Activated naive CD4-positive, alpha-beta T cell treated with anti-CD3 and anti-CD28 coated beads, Interleukin-2, amount 50 U/mL, for 72 hours (primary cell): Measurements from ENCODE around the gene BDH2. TPM values are rescaled to one million over a fixed set of nuclear protein-coding genes. Genes with fewer than 3 reads are reported as not detected.
A peak's percentile ranks its signal among the peaks of the same experiment; 100 is the strongest.

Experiments used
- ATAC-seq, 2 donors: fragments of 150-1000 bp; cut with Tn5 transposase; 2 replicates each; pipeline ENCODE4 v1.10.0; 2021; ENCODE audit warnings: mild to moderate bottlenecking in 2 of 2, moderate library complexity in 2 of 2
- DNase-seq, 2 donors: peaks; one replicate each; pipeline ENCODE4 v3.0.0; 2021 to 2022; ENCODE audit warnings: low spot score in 2 of 2
- H3K27ac Mint-ChIP-seq, 2 donors: one replicate each; pipeline ENCODE4 v1.8.0; 2022; ENCODE audit warnings: mild to moderate bottlenecking in 2 of 2, mixed read lengths in 2 of 2
- H3K36me3 Mint-ChIP-seq, 2 donors: one replicate each; pipeline ENCODE4 v1.8.0; 2022; ENCODE audit warnings: mixed read lengths in 2 of 2
- H3K9me3 Mint-ChIP-seq, 2 donors: one replicate each; pipeline ENCODE4 v1.8.0; 2022; ENCODE audit warnings: mixed read lengths in 2 of 2
- total RNA-seq, 2 donors: library from RNA; stranded (reverse); gene quantifications; one replicate each; pipeline ENCODE4 v1.2.3, GENCODE V29; 2022

The BDH2 gene
- total RNA-seq, result 10 to 100 TPM; 16.1 to 19.8 TPM

DNA sequence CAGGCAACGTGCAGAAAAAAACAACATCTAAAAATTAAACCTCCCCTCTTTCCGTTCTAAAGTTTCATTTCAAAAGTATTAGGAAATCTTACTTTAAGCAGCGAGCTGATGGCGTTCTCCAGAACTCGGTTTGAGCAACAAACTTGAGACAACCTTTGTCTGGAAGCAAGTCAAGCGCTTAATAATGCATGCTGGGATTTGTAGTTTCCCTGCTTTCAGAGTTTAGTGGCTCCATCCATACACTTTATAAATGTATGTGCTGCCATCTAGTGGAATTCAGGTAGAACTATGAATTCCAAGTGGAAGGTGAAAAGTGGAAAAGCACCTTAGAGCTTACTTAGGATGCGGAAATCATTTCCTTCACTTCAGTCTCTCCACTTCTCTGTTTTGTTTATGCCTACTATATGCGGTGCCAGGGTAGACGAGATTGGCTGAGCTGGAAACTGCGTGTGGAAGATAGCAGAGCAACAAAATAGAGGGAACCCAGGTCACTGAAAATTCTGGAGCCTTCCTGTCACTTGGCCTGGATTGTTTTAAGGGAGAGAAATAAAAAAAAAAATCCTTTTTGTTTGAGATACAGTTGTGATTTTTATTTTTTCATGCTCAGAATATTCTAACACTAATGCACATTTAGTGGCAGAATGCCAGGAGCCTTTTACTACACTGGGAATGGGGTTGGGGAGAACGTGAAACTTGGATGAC, at the start of gene BDH2:
TSS of gene BDH2 (minus strand) at position 144 of the 702 bp plus-strand sequence. CDS start 3,580 bp downstream, outside the sequence.
- H3K27ac Mint-ChIP-seq, result peak within 1 kb of the TSS; percentile 92 to 98
- ATAC-seq (peak; percentile 97), DNase-seq (no peak)
- no peaks in the 10 kb centered on the region for H3K9me3 Mint-ChIP-seq
- peaks cover 0 to 6% of the 10 kb centered on the region in 2 donors for H3K36me3 Mint-ChIP-seq

DNA sequence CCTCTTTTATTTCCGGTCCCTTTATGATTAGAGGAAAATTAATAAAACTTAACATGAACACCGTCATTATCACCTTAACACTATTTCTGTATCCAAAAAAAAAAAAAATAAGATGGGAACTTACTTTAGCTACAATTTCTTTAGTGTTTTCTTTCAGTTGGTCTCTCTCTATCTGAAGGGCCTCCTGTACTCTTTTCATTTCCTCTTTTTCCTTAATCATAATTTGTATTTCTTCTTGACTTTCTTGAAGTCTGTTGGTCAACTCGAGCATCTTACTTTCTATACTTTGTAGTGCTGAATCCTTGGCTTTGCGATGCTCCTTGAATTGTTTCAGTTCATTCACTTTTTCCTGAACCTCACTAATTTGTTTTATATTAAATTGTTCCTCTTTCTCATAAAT, 45.3 kb upstream of the BDH2 start:
- H3K27ac Mint-ChIP-seq, result no peak overlapping the region
- peaks cover 40 to 74% of the 10 kb centered on the region in 2 donors for H3K36me3 Mint-ChIP-seq
- DNase-seq, result no peak
- no peak for ATAC-seq
- H3K9me3 Mint-ChIP-seq, result no peaks in the 10 kb centered on the region

DNA sequence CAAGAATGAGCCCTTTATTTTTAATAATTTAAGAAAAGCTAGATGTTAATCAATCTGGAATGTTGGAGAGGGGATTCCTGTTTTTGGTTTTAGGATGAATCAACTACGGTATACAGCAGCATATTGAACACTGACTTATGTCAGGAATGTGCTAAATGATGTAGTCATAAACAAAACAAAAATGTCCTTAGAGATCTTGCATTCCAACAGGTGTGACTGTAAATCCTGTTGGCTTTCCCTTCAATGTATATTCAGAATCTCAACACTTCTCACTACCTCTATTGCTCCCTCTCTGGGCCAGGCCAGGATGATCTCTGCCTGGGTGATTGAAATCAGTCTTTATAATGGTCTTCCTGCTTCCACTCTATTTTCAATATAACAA, 37.8 kb upstream of the BDH2 start:
- Mint-ChIP-seq H3K36me3 (peaks cover 10 to 51% of the 10 kb centered on the region in 2 donors), H3K9me3 (no peaks in the 10 kb centered on the region), H3K27ac (peak overlapping the region in 1 of 2 donors; percentile 2)
- DNase-seq, result no peak
- ATAC-seq, result no peak

DNA sequence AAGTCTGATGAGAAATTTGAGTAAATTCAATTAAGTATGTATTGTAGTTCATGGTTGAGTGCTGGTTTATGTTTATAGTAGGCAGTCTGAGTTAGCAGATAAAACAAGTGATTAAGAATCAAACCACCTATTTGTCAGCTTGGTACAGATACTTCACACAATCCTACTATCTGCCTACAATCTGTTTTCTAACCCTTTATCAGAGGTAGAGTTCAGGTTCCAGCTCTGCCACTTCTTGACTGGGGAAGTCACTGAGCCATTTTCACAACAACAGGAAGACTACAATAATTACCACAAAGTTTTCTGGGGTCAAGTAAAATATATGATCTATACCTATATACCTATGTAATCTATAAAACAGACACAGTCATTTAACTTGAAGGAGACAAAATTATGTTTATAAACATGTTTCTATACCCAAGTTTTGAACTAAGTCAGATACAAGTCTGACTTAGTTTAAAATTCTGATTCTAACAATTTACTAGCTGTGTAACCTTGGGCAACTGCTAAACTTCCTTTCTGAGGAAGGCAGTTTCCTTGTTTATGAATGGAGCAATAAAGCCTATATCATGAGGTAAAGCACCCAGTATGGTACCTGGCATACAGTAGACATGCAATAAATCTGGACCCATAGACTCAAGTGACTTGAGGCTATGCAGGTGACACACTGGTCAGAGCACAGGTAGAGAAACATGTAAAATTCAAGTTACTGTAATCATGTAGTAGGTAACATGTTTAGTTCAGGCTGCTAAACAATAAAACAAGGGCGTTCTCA, 37.2 kb upstream of the BDH2 start:
- peaks cover 10 to 53% of the 10 kb centered on the region in 2 donors for H3K36me3 Mint-ChIP-seq
- no peak for ATAC-seq

DNA sequence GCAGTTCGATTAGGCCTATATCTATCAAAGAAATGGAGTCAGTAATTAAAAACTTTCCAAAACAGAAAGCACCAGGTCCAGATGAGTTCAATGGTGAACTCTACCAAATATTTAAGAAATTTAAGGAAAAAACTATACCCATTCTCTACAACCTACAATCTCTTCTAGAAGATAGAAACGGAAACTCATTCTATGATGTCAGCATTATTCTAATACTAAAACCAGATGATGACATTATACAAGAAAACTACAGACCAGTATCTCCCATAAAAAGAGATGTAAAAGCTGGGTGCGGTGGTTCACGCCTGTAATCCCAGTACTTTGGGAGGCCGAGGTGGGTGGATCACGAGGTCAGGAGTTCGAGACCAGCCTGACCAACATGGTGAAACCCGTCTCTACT, 29.5 kb upstream of the BDH2 start:
- Mint-ChIP-seq H3K36me3 (peaks cover 36 to 50% of the 10 kb centered on the region in 2 donors), H3K9me3 (peaks cover 13 to 14% of the 10 kb centered on the region in 2 donors), H3K27ac (no peak overlapping the region)
- ATAC-seq (no peak), DNase-seq (no peak)

More for the DNA sequence above, 37.2 kb upstream of the BDH2 start:
- DNase-seq, result no peak
- H3K27ac Mint-ChIP-seq, result no peak overlapping the region
- H3K9me3 Mint-ChIP-seq, result no peaks in the 10 kb centered on the region

DNA sequence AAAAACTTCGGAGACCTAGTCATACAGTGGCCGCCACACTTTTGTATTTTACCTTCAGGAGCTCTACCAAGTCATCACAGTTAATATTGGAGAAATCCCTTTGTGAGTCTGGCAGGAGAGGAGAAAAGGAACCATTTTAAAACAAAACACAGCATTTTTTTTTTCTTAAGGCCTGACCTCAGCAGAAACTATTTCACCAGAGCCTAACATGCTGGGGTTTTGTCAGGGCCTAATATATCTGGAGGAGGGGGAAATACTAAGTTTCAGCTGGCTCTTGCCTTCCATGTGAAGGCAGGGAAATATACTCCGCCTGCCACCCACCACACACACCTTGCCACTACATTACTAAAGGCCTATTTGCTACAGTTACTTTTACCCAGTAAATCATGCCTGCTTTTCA, 26.5 kb upstream of the BDH2 start:
- H3K27ac Mint-ChIP-seq, result no peak overlapping the region
- H3K9me3 Mint-ChIP-seq, result peaks cover 13 to 14% of the 10 kb centered on the region in 2 donors
- DNase-seq (no peak), ATAC-seq (no peak)
- H3K36me3 Mint-ChIP-seq, result peaks cover 36 to 49% of the 10 kb centered on the region in 2 donors

DNA sequence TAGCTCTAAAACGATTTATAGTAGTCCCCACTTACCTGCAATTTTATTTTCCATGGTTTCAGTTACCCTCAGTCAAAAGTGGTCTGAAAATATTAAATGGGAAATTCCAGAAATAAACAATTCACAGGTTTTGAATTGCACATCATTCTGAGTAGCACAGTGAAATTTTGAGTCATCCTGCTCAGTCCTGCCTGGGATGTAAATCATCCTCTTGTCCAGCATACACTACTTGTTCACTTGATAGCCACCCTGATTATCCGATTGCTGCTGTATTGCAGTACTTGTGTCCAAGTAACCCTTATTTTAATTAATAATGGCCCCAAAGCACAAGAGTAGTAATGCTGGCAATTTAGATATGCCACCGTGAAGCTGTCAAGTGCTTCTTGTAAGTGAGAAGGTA, 23.5 kb upstream of the BDH2 start:
- DNase-seq, result no peak

DNA sequence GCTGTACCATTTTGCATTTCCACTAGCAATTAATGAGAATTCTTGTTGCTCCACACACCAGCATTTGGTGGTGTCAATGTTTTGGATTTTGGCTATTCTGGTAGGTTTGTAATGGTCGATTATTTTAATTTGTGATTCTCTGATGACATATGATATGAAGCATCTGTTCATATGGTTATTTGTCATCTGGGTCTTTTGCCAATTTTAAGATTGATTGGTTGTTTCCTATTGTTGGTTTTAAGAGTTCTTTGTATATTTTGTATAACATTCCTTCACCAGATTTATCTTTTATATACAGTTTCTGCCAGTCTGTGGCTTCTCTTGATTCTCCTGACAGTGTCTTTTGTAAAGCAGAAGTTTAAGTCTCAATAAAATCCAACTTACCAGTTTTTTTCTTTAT, 18.5 kb upstream of the BDH2 start:
- ATAC-seq, result no peak
- H3K27ac Mint-ChIP-seq, result no peak overlapping the region
- no peaks in the 10 kb centered on the region for H3K9me3 Mint-ChIP-seq

More for the DNA sequence above, 23.5 kb upstream of the BDH2 start:
- no peak for ATAC-seq
- H3K9me3 Mint-ChIP-seq, result peaks cover 7 to 8% of the 10 kb centered on the region in 2 donors
- no peak overlapping the region for H3K27ac Mint-ChIP-seq
- peaks cover 23% of the 10 kb centered on the region in 2 donors for H3K36me3 Mint-ChIP-seq

DNA sequence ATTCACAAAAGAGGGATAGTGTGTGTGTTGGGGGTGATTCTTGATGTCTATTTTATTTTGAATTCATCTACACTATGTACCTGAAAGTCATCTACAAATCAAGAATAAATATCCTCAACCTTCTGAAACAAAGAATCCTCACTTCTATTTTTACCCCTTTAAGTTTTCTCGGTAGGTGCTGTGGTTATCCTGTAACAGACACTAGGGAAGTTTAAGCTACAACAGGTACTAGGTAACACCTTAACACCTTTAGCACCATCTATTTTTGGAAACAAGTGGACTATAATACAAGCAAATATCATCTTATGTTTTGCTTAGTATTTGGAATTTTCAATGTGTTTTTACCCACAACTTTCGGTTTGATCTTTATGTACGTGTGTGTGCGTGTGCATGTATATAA, 12.0 kb upstream of the BDH2 start:
- H3K36me3 Mint-ChIP-seq, result peaks cover 0 to 16% of the 10 kb centered on the region in 2 donors
- no peak for DNase-seq
- no peak for ATAC-seq
- no peaks in the 10 kb centered on the region for H3K9me3 Mint-ChIP-seq
- no peak overlapping the region for H3K27ac Mint-ChIP-seq

More for the DNA sequence above, 18.5 kb upstream of the BDH2 start:
- peaks cover 0 to 4% of the 10 kb centered on the region in 2 donors for H3K36me3 Mint-ChIP-seq
- no peak for DNase-seq

DNA sequence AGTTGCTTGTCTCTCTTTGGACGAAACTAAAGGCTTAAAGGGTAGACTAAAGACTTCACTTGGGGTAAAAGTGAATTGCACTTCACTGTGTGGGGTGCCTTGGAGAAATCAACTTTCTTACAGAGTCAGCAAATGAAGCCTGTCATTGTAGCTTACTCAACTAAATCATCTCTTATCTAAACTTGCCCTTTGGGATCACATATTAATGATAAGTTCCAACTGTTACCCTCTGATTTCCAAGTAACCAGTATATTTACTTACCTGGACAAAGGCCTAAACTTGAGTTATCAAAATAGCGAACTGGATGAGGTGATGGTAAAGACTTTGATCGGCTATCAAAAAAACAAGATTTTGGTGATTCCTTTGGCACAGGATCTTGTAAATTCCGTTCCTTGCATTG, 8.9 kb upstream of the BDH2 start:
- H3K27ac Mint-ChIP-seq, result no peak overlapping the region
- H3K36me3 Mint-ChIP-seq, result peaks cover 0 to 20% of the 10 kb centered on the region in 2 donors
- no peaks in the 10 kb centered on the region for H3K9me3 Mint-ChIP-seq
- ATAC-seq (no peak), DNase-seq (no peak)

DNA sequence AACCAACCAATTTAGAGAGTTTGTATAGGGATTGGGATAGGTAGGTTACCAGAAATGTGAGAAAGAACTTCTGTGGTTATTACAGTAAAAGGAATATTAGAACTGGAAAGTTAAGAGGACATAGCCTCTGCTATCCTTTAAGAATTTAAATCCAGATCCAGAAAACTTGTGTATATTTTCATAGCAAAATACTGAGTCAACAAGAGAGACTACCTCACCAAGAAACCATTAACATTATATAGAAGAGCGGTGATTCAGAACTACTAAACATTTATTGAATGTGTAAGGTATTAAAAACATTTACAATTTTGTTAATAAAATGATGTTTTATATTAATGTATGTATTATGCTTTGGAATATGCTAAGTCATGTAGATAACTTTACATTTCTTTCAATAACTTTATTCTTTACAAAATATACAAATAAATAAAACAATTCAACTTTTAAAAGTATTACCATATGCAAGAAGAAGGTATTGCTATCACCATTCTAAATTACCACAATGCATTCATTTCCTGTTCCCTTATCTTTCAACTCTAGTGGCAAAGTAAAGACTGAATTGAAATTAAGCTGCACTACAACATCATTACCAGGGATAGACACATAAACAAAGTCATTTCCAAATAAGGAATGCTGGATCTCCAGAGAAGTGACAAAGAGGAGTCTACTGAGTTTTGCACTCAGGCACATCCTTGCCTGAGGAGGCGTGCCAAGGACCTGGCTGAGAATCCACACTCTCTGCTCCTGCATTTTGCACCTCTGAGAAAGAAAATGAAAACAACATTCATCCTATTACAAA, 6.1 kb upstream of the BDH2 start:
- DNase-seq (no peak), ATAC-seq (no peak)
- H3K36me3 Mint-ChIP-seq, result peaks cover 0 to 20% of the 10 kb centered on the region in 2 donors
- H3K9me3 Mint-ChIP-seq, result no peaks in the 10 kb centered on the region
- peak overlapping the region in 1 of 2 donors; percentile 85 for H3K27ac Mint-ChIP-seq

DNA sequence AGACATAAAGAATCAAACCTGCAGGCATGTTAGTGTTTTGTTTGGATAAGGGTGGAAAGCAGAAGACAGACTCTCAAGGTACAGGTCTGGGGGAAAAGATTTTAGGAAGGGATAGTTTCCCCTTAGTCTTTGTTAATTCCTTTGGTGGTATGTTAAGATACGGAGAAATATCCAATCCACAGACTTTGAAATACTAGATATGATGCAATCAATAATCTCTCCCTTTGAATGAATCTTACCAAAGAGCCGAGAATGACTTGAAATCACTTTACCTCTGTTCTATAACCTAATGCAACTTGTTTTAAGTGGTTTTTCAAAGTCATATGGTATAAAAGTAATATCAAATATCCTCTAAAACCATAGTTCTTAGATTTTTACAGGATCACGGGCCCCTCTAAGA, 5.3 kb upstream of the BDH2 start:
- DNase-seq (no peak), ATAC-seq (no peak)
- no peak overlapping the region for H3K27ac Mint-ChIP-seq
- H3K36me3 Mint-ChIP-seq, result peaks cover 0 to 20% of the 10 kb centered on the region in 2 donors
- H3K9me3 Mint-ChIP-seq, result no peaks in the 10 kb centered on the region

DNA sequence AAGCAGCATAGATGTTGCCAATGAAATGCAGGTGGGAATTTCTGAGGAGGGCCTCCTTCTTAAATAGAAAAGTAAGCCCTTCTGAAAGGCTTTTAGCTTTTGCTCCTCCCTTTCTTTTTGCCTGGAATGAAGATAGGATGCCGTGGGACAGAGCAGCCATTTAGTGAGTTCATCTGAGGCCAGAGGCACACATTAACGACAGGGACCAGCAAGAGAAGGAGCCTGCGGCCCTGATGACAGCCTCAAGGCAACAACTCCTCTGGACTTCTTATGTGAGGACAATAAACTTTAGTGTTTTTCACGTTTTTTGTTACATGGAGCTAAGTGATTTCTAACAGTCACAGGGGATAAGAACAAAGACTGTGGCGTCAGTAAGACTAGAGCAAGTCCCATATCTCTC, 1.1 kb upstream of the BDH2 start:
- Mint-ChIP-seq H3K36me3 (peaks cover 0 to 6% of the 10 kb centered on the region in 2 donors), H3K27ac (no peak overlapping the region), H3K9me3 (no peaks in the 10 kb centered on the region)

DNA sequence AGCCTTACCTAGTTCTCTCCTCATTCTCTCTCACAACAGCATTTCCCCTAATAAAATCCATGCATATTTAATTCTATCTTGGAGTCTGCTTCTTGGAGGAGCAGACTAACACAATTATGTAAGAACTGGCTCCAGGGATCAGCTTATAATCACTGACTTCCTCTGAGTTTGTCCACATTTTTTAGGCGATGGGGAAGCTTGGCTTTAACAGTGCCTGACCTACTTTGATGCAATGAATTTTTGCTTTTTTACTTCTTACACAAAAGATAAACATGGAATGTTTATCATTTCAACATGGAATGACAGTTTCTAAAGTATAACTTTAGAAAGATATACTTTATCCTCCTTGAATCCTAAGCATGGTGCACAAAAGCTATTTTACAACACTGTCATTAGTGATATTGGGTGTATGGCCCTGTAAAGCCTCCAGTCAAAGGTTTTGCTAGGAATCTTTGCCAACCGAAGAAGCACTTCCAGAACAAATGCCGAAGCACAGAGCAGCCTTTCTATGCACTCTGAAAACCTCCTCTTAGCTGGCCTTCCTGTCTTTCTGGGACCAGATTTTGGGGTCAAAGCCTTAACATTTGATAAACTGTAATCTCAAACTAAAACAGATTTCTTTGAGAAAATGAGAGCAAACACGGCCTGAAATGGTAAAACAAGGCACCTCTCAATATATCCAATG, 736 bp downstream of the BDH2 start:
- ATAC-seq (no peak), DNase-seq (no peak)
- H3K9me3 Mint-ChIP-seq, result no peaks in the 10 kb centered on the region
- H3K36me3 Mint-ChIP-seq, result peaks cover 0 to 6% of the 10 kb centered on the region in 2 donors
- H3K27ac Mint-ChIP-seq, result peak overlapping the region; percentile 92 to 98

More for the DNA sequence above, 1.1 kb upstream of the BDH2 start:
- ATAC-seq, result no peak
- no peak for DNase-seq

DNA sequence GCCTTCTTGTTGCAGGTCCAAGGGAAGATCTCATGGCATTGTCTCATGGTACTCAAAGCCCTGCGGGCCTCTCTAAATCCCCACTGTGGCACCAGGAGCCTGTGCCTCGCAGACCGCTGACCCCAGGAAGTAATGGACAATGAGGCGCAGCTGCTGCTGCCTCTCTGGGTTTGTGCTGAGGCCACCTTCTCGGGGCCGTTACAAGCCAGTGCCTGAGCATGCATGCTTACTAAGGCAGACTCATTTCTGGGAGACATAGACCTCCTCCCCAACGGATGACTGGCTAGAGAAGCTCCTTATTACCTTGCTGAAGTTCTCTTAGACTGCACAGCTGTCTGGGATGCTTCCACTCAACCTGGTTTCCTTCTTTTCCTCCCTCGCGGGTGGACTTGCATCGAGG, 1.3 kb downstream of the BDH2 start:
- Mint-ChIP-seq H3K9me3 (no peaks in the 10 kb centered on the region), H3K36me3 (peaks cover 0 to 6% of the 10 kb centered on the region in 2 donors), H3K27ac (no peak overlapping the region)
- DNase-seq (no peak), ATAC-seq (no peak)

DNA sequence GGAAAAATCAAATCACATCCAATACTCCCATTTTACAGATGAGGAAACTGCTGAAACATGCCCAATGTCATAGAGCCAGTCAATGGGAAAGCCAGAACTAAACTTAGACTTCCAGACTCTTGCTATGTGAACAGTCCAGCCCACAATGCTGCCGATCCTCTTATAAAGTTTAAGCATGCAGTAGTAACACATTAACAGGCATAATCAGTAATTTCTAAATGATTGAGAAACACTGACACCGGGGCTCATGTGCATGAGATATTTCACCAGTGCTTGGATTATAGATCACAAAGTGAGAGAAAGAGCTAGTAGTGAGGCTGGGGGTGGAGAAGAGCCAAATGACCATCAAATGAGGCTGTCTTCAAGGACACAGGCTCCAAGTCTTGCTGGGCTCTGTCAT, 2.5 kb downstream of the BDH2 start:
- DNase-seq (no peak), ATAC-seq (no peak)
- peaks cover 0 to 6% of the 10 kb centered on the region in 2 donors for H3K36me3 Mint-ChIP-seq
- no peak overlapping the region for H3K27ac Mint-ChIP-seq
- no peaks in the 10 kb centered on the region for H3K9me3 Mint-ChIP-seq
